B cell (primary cell): ENCODE data around the gene ITSN1. TPM values are rescaled to one million over a fixed set of nuclear protein-coding genes. Genes with fewer than 3 reads are reported as not detected.

Source experiments
- ATAC-seq: fragments of 200-7000 bp; cut with Tn5 transposase; one replicate; pipeline ENCODE4 v1.10.0; 2021; ENCODE audit warnings: low read depth, mild to moderate bottlenecking, moderate number of reproducible peaks, moderate library complexity
- CTCF ChIA-PET: fragments of 350-600 bp; sonication (Branson Sonifier 250); formaldehyde crosslinking; loops from one replicate; lab custom pipeline; 2021; ENCODE audit warnings: antibody characterized with exemption, inconsistent platforms; lab: Charles Lee
- POLR2A ChIA-PET: fragments of 350-600 bp; sonication (Branson Sonifier 250); formaldehyde crosslinking; loops from one replicate; lab custom pipeline; 2021; ENCODE audit warnings: antibody characterized with exemption; lab: Charles Lee
- DNase-seq: peaks from one replicate; pipeline ENCODE4 v3.0.0; 2013
- H2AFZ ChIP-seq: 2 replicates; pipeline ENCODE4 v1.6.1; 2012; ENCODE audit warnings: mild to moderate bottlenecking, low read depth, low read length; ENCODE audit not compliant: insufficient read depth, poor library complexity, severe bottlenecking
- H3K27ac ChIP-seq, 2 donors: 1 replicate in 1 of 2; 2 replicates in 1 of 2; pipeline ENCODE4 v1.5.1; 2012 to 2013; ENCODE audit warnings: low read length in 2 of 2, mild to moderate bottlenecking in 2 of 2, moderate library complexity in 1 of 2
- H3K27me3 ChIP-seq, 4 experiments: fragments of 200-600 bp in 1 of 4; sonication (generic) in 1 of 4; replicated peaks in 1 of 4; 1 replicate in 2 of 4; 2 replicates in 2 of 4; pipeline versions ENCODE4 v1.6.1 to v1.7.0; 2013 to 2016; ENCODE audit warnings: low read length in 3 of 4, mild to moderate bottlenecking in 2 of 4, mixed read lengths in 1 of 4, moderate library complexity in 1 of 4; ENCODE audit not compliant: insufficient read depth in 4 of 4, control insufficient read depth in 3 of 4; ENCODE audit errors: control extremely low read depth in 1 of 4
- H3K36me3 ChIP-seq, 2 experiments: replicated peaks in 1 of 2; 1 replicate in 1 of 2; 2 replicates in 1 of 2; pipeline versions ENCODE4 v1.6.1 to v1.7.1; 2013; ENCODE audit warnings: low read length in 1 of 2; ENCODE audit not compliant: insufficient read depth in 2 of 2, control insufficient read depth in 1 of 2; ENCODE audit errors: control extremely low read depth in 1 of 2, extremely low read depth in 1 of 2
- H3K4me1 ChIP-seq, 2 donors: fragments of 200-600 bp in 1 of 2; sonication (generic) in 1 of 2; 1 replicate in 1 of 2; 2 replicates in 1 of 2; pipeline versions ENCODE4 v1.5.1 to v1.6.1; 2013 to 2017; ENCODE audit warnings: low read length in 2 of 2; ENCODE audit not compliant: control insufficient read depth in 2 of 2, insufficient read depth in 2 of 2
- H3K4me2 ChIP-seq: replicated peaks from 2 replicates; pipeline ENCODE3; 2012; ENCODE audit warnings: mild to moderate bottlenecking, low read depth, low read length; ENCODE audit not compliant: poor library complexity, severe bottlenecking
- H3K4me3 ChIP-seq, 5 experiments: fragments of 200-600 bp in 1 of 5; sonication (generic) in 1 of 5; 1 replicate in 3 of 5; 2 replicates in 2 of 5; pipeline versions ENCODE4 v1.5.1 to v1.7.0; 2011 to 2016; ENCODE audit warnings: low read length in 4 of 5, mild to moderate bottlenecking in 4 of 5, low read depth in 2 of 5, control low read depth in 1 of 5, moderate library complexity in 1 of 5; ENCODE audit not compliant: insufficient read depth in 1 of 5; ENCODE audit errors: control extremely low read depth in 1 of 5, extremely low read depth in 1 of 5
- H3K79me2 ChIP-seq: fragments of 200-600 bp; sonication (generic); one replicate; pipeline ENCODE4 v1.6.0; 2016; ENCODE audit warnings: low read length; ENCODE audit not compliant: control insufficient read depth, insufficient read depth
- H3K9ac ChIP-seq: fragments of 200-600 bp; sonication (generic); 2 replicates; pipeline ENCODE4 v1.6.1; 2017; ENCODE audit warnings: mild to moderate bottlenecking, low read length, moderate library complexity
- H3K9me3 ChIP-seq, 3 donors: one replicate each; pipeline versions ENCODE4 v1.6.1 to v1.7.1; 2013; ENCODE audit warnings: low read length in 2 of 3; ENCODE audit not compliant: control insufficient read depth in 2 of 3, insufficient read depth in 1 of 3; ENCODE audit errors: control extremely low read depth in 1 of 3
- H4K20me1 ChIP-seq: 2 replicates; pipeline ENCODE4 v1.6.0; 2012; ENCODE audit warnings: mild to moderate bottlenecking, low read length; ENCODE audit not compliant: insufficient read depth, control insufficient read depth, poor library complexity, severe bottlenecking
- H3K27ac Mint-ChIP-seq: one replicate; pipeline ENCODE4 v1.8.0; 2021; ENCODE audit warnings: mixed read lengths
- H3K27me3 Mint-ChIP-seq: one replicate; pipeline ENCODE4 v1.8.0; 2021; ENCODE audit warnings: mixed read lengths
- H3K4me1 Mint-ChIP-seq: one replicate; pipeline ENCODE4 v1.8.0; 2021; ENCODE audit warnings: mixed read lengths
- H3K4me3 Mint-ChIP-seq: one replicate; pipeline ENCODE4 v1.8.0; 2021; ENCODE audit warnings: mixed read lengths
- H3K9me3 Mint-ChIP-seq: one replicate; pipeline ENCODE4 v1.8.0; 2022; ENCODE audit warnings: mixed read lengths; ENCODE audit not compliant: insufficient read depth
- CTCF ChIP-seq: fragments of 200-600 bp; IDR thresholded peaks from one replicate; pipeline ENCODE4 v1.8.0; 2022; ENCODE audit warnings: antibody characterized with exemption, mild to moderate bottlenecking
- EZH2 ChIP-seq: IDR thresholded peaks from 2 replicates; pipeline ENCODE4 v1.6.1; 2012; ENCODE audit warnings: borderline replicate concordance, low read depth, mild to moderate bottlenecking, moderate library complexity, low read length; ENCODE audit not compliant: insufficient read depth, poor library complexity, severe bottlenecking
- WGBS: methylation state at CpG from one replicate; pipeline ENCODE4 v1.1.5; 2013; ENCODE audit warnings: missing lambda C conversion rate; ENCODE audit not compliant: insufficient coverage; 5-methylcytosine and 5-hydroxymethylcytosine counted together
- intact Hi-C: fragments of 100-400 bp; cut with micrococcal nuclease; formaldehyde crosslinking; loops from one replicate; pipeline ENCODE4 v1.10.0; 2022
- polyA plus RNA-seq: library from polyadenylated mRNA; depleted of rRNA; stranded (reverse); fragments of >200 nt; gene quantifications from 2 replicates; pipeline ENCODE4 v1.2.3, GENCODE V29; 2012
- total RNA-seq, 2 donors: library from RNA; stranded (reverse); fragments of 120-200 nt in 1 of 2; gene quantifications; 1 replicate in 1 of 2; 2 replicates in 1 of 2; pipeline versions ENCODE4 v1.2.3 to v1.2.4, GENCODE V29; 2013 to 2022

The ITSN1 gene
- total and polyA plus RNA-seq, 2 donors (not counting 1 experiment from before 2014, with no cell fraction given), result 0.31 to 2.4 TPM

GRCh38 chr21:33667636-33668035 is 25.3 kb downstream of the ITSN1 start:
- Histone ChIP-seq H3K9ac (no peak overlapping the region), H3K4me1 (no peaks in the 10 kb centered on the region), H3K4me2 (no peak overlapping the region), H3K4me3 (no peak overlapping the region), H3K79me2 (no peaks in the 10 kb centered on the region), H3K9me3 (no peaks in the 10 kb centered on the region), H3K36me3 (no peaks in the 10 kb centered on the region), H4K20me1 (no peaks in the 10 kb centered on the region), H3K27ac (no peak overlapping the region), H3K27me3 (no peaks in the 10 kb centered on the region), H2AFZ (no peak overlapping the region)
- no peak for TF ChIP-seq CTCF
- TF ChIP-seq EZH2, result no peak
- intact Hi-C loops, result no loop called here
- H3K4me3 Mint-ChIP-seq, result no peak overlapping the region
- H3K27ac Mint-ChIP-seq, result no peak overlapping the region
- no peaks in the 10 kb centered on the region for H3K9me3 Mint-ChIP-seq
- WGBS, result 83% methylated on average over 1 of the region's 6 CpGs
- ChIA-PET POLR2A (no interaction called here), CTCF (no interaction called here)
- no peak for DNase-seq
- H3K4me1 Mint-ChIP-seq, result no peaks in the 10 kb centered on the region
- no peak for ATAC-seq
- peaks cover 6% of the 10 kb centered on the region for H3K27me3 Mint-ChIP-seq

GRCh38 chr21:33668180-33668579 is 25.9 kb downstream of the ITSN1 start:
- H3K27ac Mint-ChIP-seq, result no peak overlapping the region
- no peaks in the 10 kb centered on the region for H3K79me2 ChIP-seq
- H3K36me3 ChIP-seq, result no peaks in the 10 kb centered on the region
- DNase-seq, result no peak
- H3K9me3 Mint-ChIP-seq, result no peaks in the 10 kb centered on the region
- no peak overlapping the region for H3K9ac ChIP-seq
- H3K4me1 ChIP-seq, result no peaks in the 10 kb centered on the region
- ATAC-seq, result no peak
- intact Hi-C loops, result no loop called here
- H3K27me3 Mint-ChIP-seq, result peaks cover 6% of the 10 kb centered on the region
- H3K9me3 ChIP-seq, result no peaks in the 10 kb centered on the region
- no peak overlapping the region for H3K4me3 ChIP-seq
- WGBS, result no CpG with 5 or more reads among the region's 4 CpGs
- H3K27me3 ChIP-seq, result no peaks in the 10 kb centered on the region
- TF ChIP-seq EZH2, result no peak
- no peak for TF ChIP-seq CTCF
- no peak overlapping the region for H3K27ac ChIP-seq
- H3K4me2 ChIP-seq, result no peak overlapping the region
- H4K20me1 ChIP-seq, result no peaks in the 10 kb centered on the region
- ChIA-PET CTCF (no interaction called here), POLR2A (no interaction called here)
- no peaks in the 10 kb centered on the region for H3K4me1 Mint-ChIP-seq
- H3K4me3 Mint-ChIP-seq, result no peak overlapping the region
- H2AFZ ChIP-seq, result no peak overlapping the region
